GM12892 (cell line): Measurements from ENCODE around the gene SYT2. TPM values are rescaled to one million over a fixed set of nuclear protein-coding genes. Genes with fewer than 3 reads are reported as not detected.
"Not testable (repeated sequence)": the region's sequence is repeated elsewhere in the genome, so short reads cannot be mapped to it uniquely, and the experiment has no call there.

Experiments used
- DNase-seq: peaks from one replicate; pipeline ENCODE4 v3.0.0; 2011; ENCODE audit not compliant: insufficient read length
- FAIRE-seq: peaks from 2 replicates; lab custom pipeline; 2011; peaks lifted over from hg19 to GRCh38; lab: Jason Lieb, UNC
- POLR2A ChIP-seq: IDR thresholded peaks from 2 replicates; pipeline ENCODE4 v1.6.1; 2011; ENCODE audit warnings: low read depth, low read length, control low read depth
- POLR2AphosphoS5 ChIP-seq: IDR thresholded peaks from 2 replicates; pipeline ENCODE4 v1.6.1; 2011; ENCODE audit warnings: low read depth, low read length, control low read depth
- TAF1 ChIP-seq: IDR thresholded peaks from 2 replicates; pipeline ENCODE4 v1.6.1; 2011; ENCODE audit warnings: low read depth, mild to moderate bottlenecking, control low read depth, low read length, borderline replicate concordance
- polyA plus RNA-seq: library from polyadenylated mRNA; unstranded; fragments of >200 nt; gene quantifications from one replicate; pipeline ENCODE4 v1.2.1, GENCODE V29; 2012; ENCODE audit warnings: missing spikeins, inconsistent platforms; ENCODE audit not compliant: missing spikeins

The SYT2 gene
- polyA plus RNA-seq = 0.04 TPM

DNA sequence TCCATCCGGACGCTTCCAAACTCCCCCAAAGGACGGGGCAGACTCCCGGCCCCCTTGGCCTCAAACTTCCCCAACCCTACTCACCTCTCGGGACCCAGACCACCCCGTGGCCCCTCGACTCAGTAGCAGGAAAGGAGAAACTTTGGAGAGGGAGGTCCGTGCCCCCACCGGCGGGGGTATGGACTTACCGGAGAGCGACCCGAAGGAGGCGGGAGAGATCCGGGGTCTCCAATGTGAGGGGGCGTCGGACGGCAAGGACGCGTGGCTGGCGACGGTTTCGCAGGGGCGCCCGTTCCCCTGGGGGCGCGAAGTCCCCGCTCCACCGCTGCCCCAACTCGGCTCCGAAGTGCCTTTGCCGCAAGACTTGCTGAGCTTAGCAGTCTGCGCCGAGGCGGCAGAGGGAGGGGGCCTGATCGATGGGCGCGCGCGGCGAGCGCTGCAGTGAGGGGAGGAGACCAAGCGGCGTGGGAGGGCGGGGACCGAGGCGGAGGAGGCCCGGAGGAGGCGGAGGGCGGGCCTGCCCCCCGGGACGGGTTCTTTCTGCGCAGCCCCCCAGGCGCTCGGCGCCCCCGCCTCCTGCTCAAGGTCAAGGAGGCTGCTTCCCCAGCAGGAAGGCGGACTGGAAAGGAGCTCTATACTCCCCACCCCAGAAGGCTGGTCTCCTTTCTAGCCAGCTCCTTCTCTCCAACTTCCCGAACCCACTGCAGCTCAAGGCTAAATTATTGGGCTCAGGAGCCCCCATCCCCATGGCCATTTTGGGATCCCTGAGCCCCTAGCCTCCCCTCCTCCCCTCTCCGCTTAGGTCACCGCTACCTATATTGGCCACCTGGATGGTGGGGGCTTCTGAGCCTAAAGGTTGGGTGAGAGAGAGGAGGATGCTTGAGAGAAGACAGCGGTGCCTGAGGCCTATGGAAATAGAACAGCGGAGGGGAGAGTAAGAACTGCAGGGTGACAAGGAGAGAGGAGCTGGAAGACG lies at the start of gene SYT2:
Gene SYT2, minus strand, starts transcription at position 385 of the 976 bp plus-strand sequence. CDS start 104,682 bp downstream, outside the sequence.
- no peak for DNase-seq
- no peak for FAIRE-seq
- TF ChIP-seq POLR2A (no peak), POLR2AphosphoS5 (no peak), TAF1 (no peak)

- no peak for TF ChIP-seq POLR2A
- TF ChIP-seq TAF1 = no peak
- no peak for TF ChIP-seq POLR2AphosphoS5
- FAIRE-seq (no peak), DNase-seq (no peak)
These were observed 46.1 kb upstream of the SYT2 start for GRCh38 chr1:202756391-202756790.

DNA sequence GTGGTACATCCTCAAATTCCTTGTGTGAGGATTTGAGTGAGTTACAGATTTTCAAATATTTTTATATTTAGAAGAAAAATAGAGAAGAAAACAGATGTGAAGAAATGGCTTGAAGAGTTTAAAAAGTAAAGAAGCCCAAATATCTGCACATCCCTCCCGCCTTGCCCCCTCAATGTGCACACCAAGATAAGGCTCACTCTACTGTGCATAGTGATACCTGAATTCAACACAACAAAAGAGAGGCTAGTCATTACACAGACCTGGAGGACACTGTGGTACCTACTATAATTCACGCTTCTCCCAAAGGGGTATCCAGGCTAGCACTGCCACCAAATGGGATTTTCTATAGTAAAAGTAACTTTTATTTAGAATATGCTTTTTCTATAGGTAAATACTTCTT lies 44.0 kb upstream of the SYT2 start:
- FAIRE-seq = no peak
- no peak for DNase-seq
- TF ChIP-seq POLR2AphosphoS5 (no peak), POLR2A (no peak), TAF1 (no peak)

DNA sequence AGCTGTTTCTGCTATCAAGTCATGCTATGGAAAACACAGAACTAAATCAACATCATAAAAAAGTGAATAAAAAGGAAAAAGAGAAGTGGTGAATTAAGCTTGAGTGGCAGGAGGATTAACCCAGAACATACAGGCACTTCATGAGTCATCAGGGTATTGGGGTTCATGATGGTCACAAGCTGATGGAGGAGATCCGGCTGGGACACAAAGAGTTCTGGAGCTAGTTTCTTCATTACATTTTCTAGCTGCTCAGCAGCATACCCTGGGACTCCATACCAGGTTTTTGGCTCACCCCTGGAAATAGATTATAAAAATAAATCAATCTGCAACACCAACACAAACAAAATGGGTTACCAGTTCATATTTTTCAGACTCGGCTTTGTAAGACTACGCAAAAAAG lies 42.5 kb upstream of the SYT2 start:
- DNase-seq (no peak), FAIRE-seq (no peak)
- TF ChIP-seq TAF1 (no peak), POLR2A (no peak), POLR2AphosphoS5 (no peak)

GRCh38 chr1:202750761-202751160 lies 40.5 kb upstream of the SYT2 start:
- no peak for FAIRE-seq
- TF ChIP-seq TAF1 = no peak
- no peak for TF ChIP-seq POLR2AphosphoS5
- no peak for TF ChIP-seq POLR2A

GRCh38 chr1:202750024-202750423 lies 39.8 kb upstream of the SYT2 start:
- TF ChIP-seq POLR2AphosphoS5 (no peak), TAF1 (no peak), POLR2A (no peak)
- DNase-seq = no peak
- no peak for FAIRE-seq

More at GRCh38 chr1:202750761-202751160, 40.5 kb upstream of the SYT2 start:
- no peak for DNase-seq

DNA sequence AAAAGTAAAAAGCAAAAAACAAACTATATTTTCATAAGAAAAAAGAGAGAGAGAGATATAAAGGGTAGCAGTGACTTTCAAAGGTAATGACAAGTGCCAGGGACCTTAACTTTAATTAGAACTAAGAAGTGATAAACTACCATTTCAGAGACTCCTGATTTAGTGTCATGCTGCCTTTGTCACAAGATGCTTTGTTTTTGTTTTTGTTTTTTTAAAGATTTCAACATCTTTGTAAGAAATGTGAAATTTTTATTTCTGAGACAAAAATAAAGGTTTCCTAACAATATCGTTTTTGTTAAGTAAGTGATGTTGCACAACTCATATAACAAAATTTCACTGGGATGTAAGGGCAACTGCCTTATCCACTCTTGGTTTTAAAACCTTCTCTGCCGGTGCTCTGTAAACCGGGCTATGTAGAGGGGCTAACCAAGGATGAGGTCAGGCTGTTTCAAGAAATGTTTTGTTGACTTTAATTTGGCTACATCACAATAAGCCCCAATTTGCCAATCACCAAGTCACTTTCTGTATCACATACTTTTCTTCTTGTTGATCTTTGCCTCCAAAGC lies 35.2 kb upstream of the SYT2 start:
- no peak for DNase-seq
- FAIRE-seq = no peak
- TF ChIP-seq POLR2AphosphoS5 = no peak
- no peak for TF ChIP-seq TAF1
- TF ChIP-seq POLR2A = no peak

DNA sequence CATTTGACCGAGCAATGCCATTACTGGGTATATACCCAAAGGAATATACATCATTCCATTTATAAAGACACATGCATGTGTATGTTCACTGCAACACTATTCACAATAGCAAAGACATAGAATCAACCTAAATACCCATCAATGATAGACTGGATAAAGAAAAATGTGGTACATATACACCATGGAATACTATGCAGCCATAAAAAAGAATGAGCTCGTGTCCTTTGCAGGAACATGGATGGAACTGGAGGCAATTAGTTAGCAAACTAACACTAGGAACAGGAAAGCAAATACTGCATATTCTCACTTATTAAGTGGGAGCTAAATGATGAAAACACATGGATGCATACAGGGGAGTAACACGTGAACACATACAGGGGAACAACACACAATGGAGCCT lies 34.5 kb upstream of the SYT2 start:
- not testable (repeated sequence) for FAIRE-seq, DNase-seq

GRCh38 chr1:202742496-202742895 lies 32.2 kb upstream of the SYT2 start:
- no peak for TF ChIP-seq POLR2A
- TF ChIP-seq TAF1 = no peak
- TF ChIP-seq POLR2AphosphoS5 = no peak
- no peak for FAIRE-seq
- no peak for DNase-seq

- no peak for FAIRE-seq
- no peak for DNase-seq
- TF ChIP-seq TAF1 = no peak
- no peak for TF ChIP-seq POLR2A
- TF ChIP-seq POLR2AphosphoS5 = no peak
These were observed 23.0 kb upstream of the SYT2 start for GRCh38 chr1:202733251-202733650.

- no peak for DNase-seq
- TF ChIP-seq POLR2AphosphoS5 = no peak
- no peak for TF ChIP-seq TAF1
- TF ChIP-seq POLR2A = no peak
- FAIRE-seq = no peak
These were observed 18.7 kb upstream of the SYT2 start for GRCh38 chr1:202728951-202729350.

DNA sequence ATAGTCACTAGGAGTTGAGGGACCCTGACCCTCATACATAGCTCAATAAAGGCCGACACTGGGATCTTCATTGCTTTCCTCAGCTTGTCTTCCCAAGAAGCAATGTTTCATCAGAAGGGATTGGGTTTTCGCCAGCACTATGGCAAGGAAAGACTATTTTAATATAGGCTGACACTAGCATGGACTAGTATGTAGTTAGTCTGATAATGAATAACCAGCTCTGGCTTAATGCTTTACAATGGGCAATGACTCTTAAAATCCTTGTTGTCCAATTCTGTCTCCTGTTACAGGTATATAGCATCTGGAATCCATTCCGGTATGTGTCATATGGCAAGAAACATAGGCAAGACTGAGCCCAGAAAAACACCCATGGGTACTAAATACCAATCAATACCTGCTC lies 15.3 kb upstream of the SYT2 start:
- FAIRE-seq = no peak
- no peak for TF ChIP-seq TAF1
- TF ChIP-seq POLR2A = no peak
- no peak for TF ChIP-seq POLR2AphosphoS5
- no peak for DNase-seq

GRCh38 chr1:202723708-202724107 lies 13.5 kb upstream of the SYT2 start:
- TF ChIP-seq TAF1 = no peak
- TF ChIP-seq POLR2A = no peak
- no peak for TF ChIP-seq POLR2AphosphoS5
- DNase-seq (no peak), FAIRE-seq (no peak)

DNA sequence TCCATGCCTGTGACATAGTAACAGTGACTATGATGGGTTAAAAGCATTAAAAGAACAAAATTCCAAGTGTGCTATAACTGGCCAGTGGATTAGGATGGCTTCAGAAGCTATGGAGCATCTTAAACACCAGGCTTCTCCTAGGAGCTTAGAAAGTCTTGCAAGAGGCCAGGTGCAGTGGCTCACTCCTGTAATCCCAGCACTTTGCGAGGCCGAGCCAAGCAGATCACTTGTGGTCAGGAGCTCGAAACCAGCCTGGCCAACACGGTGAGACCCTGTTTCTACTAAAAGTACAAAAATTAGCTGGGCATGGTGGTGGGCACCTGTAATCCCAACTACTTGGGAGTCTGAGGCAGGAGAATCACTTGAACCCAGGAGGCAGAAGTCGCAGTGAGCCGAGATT lies 12.8 kb upstream of the SYT2 start:
- DNase-seq, FAIRE-seq: not testable (repeated sequence)
